GM23248 (cell line): ENCODE results near the gene ASXL2.

Source experiments
- EZH2 ChIP-seq: fragments of 200-600 bp; sonication (generic); IDR thresholded peaks from 2 replicates; pipeline ENCODE4 v1.6.1; 2018; ENCODE audit warnings: antibody characterized with exemption, mild to moderate bottlenecking; ENCODE audit not compliant: insufficient read depth, poor library complexity, severe bottlenecking
- EZH2phosphoT487 ChIP-seq: fragments of 200-600 bp; sonication (generic); IDR thresholded peaks from 2 replicates; pipeline ENCODE4 v1.6.1; 2018; ENCODE audit warnings: antibody characterized with exemption, moderate library complexity, mild to moderate bottlenecking, low read depth; ENCODE audit not compliant: insufficient read depth

GRCh38 chr2:25842155-25842554 lies 36.1 kb downstream of the ASXL2 start:
- TF ChIP-seq EZH2 = no peak
- TF ChIP-seq EZH2phosphoT487 = no peak
